A549 (cell line): ENCODE results near the gene SERINC5. TPM values are rescaled to one million over a fixed set of nuclear protein-coding genes. Genes with fewer than 3 reads are reported as not detected.

Experiments used
- ATAC-seq, 2 experiments: fragments of 200-7000 bp in 1 of 2; fragments of >200 bp in 1 of 2; cut with Nextera tagmentation in 1 of 2; cut with Tn5 transposase in 1 of 2; 3 replicates each; pipeline versions ENCODE4 v1.8.0 to v1.9.1; 2018 to 2020; ENCODE audit warnings: mild to moderate bottlenecking in 1 of 2, moderate library complexity in 1 of 2
- CTCF ChIA-PET: fragments of 300-600 bp; sonication (Branson Sonifier 250); formaldehyde crosslinking; extraction: SDS; loops from one replicate; lab custom pipeline; 2021; ENCODE audit warnings: antibody characterized with exemption, inconsistent platforms; lab: Yijun Ruan, JAX
- POLR2A ChIA-PET: fragments of 350-600 bp; formaldehyde crosslinking; extraction: SDS; loops from one replicate; lab custom pipeline; 2021; ENCODE audit warnings: antibody characterized with exemption, inconsistent platforms; lab: Yijun Ruan, JAX
- DNase-seq, 2 experiments: peaks; one replicate each; pipeline versions ENCODE4 v3.0.0 to v3.0.0-alpha.2; 2011 to 2016; ENCODE audit warnings: low read depth in 1 of 2, low spot score in 1 of 2
- FAIRE-seq: peaks from 2 replicates; lab custom pipeline; 2011; peaks lifted over from hg19 to GRCh38; lab: Jason Lieb, UNC
- H3K27ac ChIP-seq, 2 experiments: fragments of >200 bp; sonication (Bioruptor Twin); formaldehyde crosslinking; 3 replicates each; pipeline ENCODE4 v1.5.1; 2016 to 2017
- H3K4me1 ChIP-seq: fragments of >200 bp; sonication (Bioruptor Twin); formaldehyde crosslinking; 3 replicates; pipeline ENCODE4 v1.6.1; 2016
- H3K4me2 ChIP-seq: fragments of >200 bp; sonication (Bioruptor Twin); formaldehyde crosslinking; 3 replicates; pipeline ENCODE4 v1.6.1; 2016
- H3K4me3 ChIP-seq: fragments of >200 bp; sonication (Bioruptor Twin); formaldehyde crosslinking; 3 replicates; pipeline ENCODE4 v1.5.1; 2016
- H3K9me3 ChIP-seq: fragments of >200 bp; sonication (Bioruptor Twin); formaldehyde crosslinking; 3 replicates; pipeline ENCODE4 v1.6.1; 2016
- BCL3 ChIP-seq: fragments of >200 bp; sonication (Bioruptor Twin); formaldehyde crosslinking; IDR thresholded peaks from 3 replicates; pipeline ENCODE4 v1.6.1; 2016
- CBX2 ChIP-seq: fragments of 200-600 bp; sonication (generic); IDR thresholded peaks from 2 replicates; pipeline ENCODE4 v1.6.1; 2016; ENCODE audit warnings: low read depth, mild to moderate bottlenecking, borderline replicate concordance
- CTCF ChIP-seq: fragments of >200 bp; sonication (Bioruptor Twin); formaldehyde crosslinking; IDR thresholded peaks from 3 replicates; pipeline ENCODE4 v1.5.1; 2016
- E2F6 ChIP-seq: IDR thresholded peaks from 2 replicates; pipeline ENCODE4 v1.6.1; 2012; ENCODE audit warnings: low read depth, borderline replicate concordance
- ELK1 ChIP-seq: fragments of 150-350 bp; IDR thresholded peaks from 2 replicates; pipeline ENCODE4 v1.6.1; 2014; ENCODE audit warnings: low read depth, mild to moderate bottlenecking, low read length
- HDAC2 ChIP-seq: fragments of 200-600 bp; sonication (generic); IDR thresholded peaks from 2 replicates; pipeline ENCODE4 v1.6.1; 2016
- HEYL ChIP-seq: fragments of 250-450 bp; sonication (Bioruptor Pico); IDR thresholded peaks from 2 replicates; pipeline ENCODE4 v1.8.0; 2021; ENCODE audit warnings: mild to moderate bottlenecking, moderate library complexity
- HOXB5 ChIP-seq: fragments of 250-450 bp; sonication (Bioruptor Pico); IDR thresholded peaks from 2 replicates; pipeline ENCODE4 v1.5.0; 2020; ENCODE audit warnings: mild to moderate bottlenecking, moderate library complexity
- JUNB ChIP-seq: fragments of >200 bp; sonication (Bioruptor Twin); formaldehyde crosslinking; IDR thresholded peaks from 2 replicates; pipeline ENCODE4 v1.6.1; 2016
- KDM1A ChIP-seq: fragments of 200-600 bp; sonication (generic); IDR thresholded peaks from 2 replicates; pipeline ENCODE4 v1.6.1; 2016; ENCODE audit warnings: low read depth, mild to moderate bottlenecking
- MAX ChIP-seq: IDR thresholded peaks from 2 replicates; pipeline ENCODE4 v1.6.1; 2012
- MYC ChIP-seq: IDR thresholded peaks from 2 replicates; pipeline ENCODE4 v1.6.1; 2012; ENCODE audit warnings: mild to moderate bottlenecking, inconsistent platforms, low read length, improper control_type of control experiment, borderline replicate concordance
- NR3C1 ChIP-seq: fragments of >200 bp; sonication (Bioruptor Twin); formaldehyde crosslinking; IDR thresholded peaks from 3 replicates; pipeline ENCODE4 v1.6.1; 2017
- PBX3 ChIP-seq: IDR thresholded peaks from 2 replicates; pipeline ENCODE4 v1.6.1; 2012
- RAD21 ChIP-seq, 2 experiments: fragments of >200 bp in 1 of 2; sonication (Bioruptor Twin) in 1 of 2; formaldehyde crosslinking in 1 of 2; IDR thresholded peaks in 1 of 2; conservative IDR thresholded peaks in 1 of 2; 2 replicates in 1 of 2; 3 replicates in 1 of 2; pipeline ENCODE4 v1.6.1; 2012 to 2018; ENCODE audit warnings: inconsistent platforms in 1 of 2
- RCOR1 ChIP-seq: fragments of 150-350 bp; IDR thresholded peaks from 2 replicates; pipeline ENCODE4 v1.6.1; 2014; ENCODE audit warnings: antibody characterized with exemption, low read length, low read depth
- SREBF2 ChIP-seq: fragments of 450-650 bp; IDR thresholded peaks from 2 replicates; pipeline ENCODE4 v1.6.1; 2014; ENCODE audit warnings: mild to moderate bottlenecking, moderate library complexity
- TFCP2L1 ChIP-seq: fragments of 250-450 bp; sonication (Bioruptor Pico); IDR thresholded peaks from 2 replicates; pipeline ENCODE4 v1.5.0; 2021; ENCODE audit warnings: mild to moderate bottlenecking
- TP53 ChIP-seq: fragments of 250-450 bp; sonication (Bioruptor Pico); IDR thresholded peaks from 2 replicates; pipeline ENCODE4 v1.5.0; 2021; ENCODE audit warnings: mild to moderate bottlenecking, moderate library complexity
- ZC3H11A ChIP-seq: fragments of 450-650 bp; IDR thresholded peaks from 2 replicates; pipeline ENCODE4 v1.6.1; 2014; ENCODE audit warnings: antibody characterized with exemption, mild to moderate bottlenecking
- ZSCAN20 ChIP-seq: fragments of 250-450 bp; sonication (Bioruptor Pico); IDR thresholded peaks from 2 replicates; pipeline ENCODE4 v1.8.0; 2022; ENCODE audit warnings: mild to moderate bottlenecking, moderate library complexity
- WGBS: methylation state at CpG from one replicate; pipeline ENCODE4 v1.1.6; 2017; ENCODE audit errors: missing lambda C conversion rate; 5-methylcytosine and 5-hydroxymethylcytosine counted together
- polyA plus RNA-seq, 4 experiments: library from polyadenylated mRNA; depleted of rRNA in 3 of 4; stranded (reverse); fragments of >200 nt; fragmentation: RNase III in 1 of 4; extraction: RNeasy Plus Mini Kit Qiagen cat#74134 plus additional on column Dnase treatment in 1 of 4; gene quantifications; 2 replicates in 3 of 4; 3 replicates in 1 of 4; pipeline ENCODE4 v1.2.3, GENCODE V29; 2011 to 2017

SERINC5 gene
- polyA plus RNA-seq, 2 of the 4 experiments (the other 2 are of a cell fraction), result 7.0 to 13.4 TPM

GRCh38 chr5:80237243-80237642 lies 18.6 kb downstream of the SERINC5 start (continued):
- no peak for TF ChIP-seq BCL3
- TF ChIP-seq JUNB, result no peak

- ChIA-PET CTCF (no interaction called here), POLR2A (no interaction called here)
- peaks cover 22% of the 10 kb centered on the region for H3K4me1 ChIP-seq
- H3K4me3 ChIP-seq, result no peak overlapping the region
- no peak for TF ChIP-seq KDM1A
- no peak for TF ChIP-seq SREBF2
- TF ChIP-seq RAD21 (conservative IDR thresholded peaks at IDR 0.05 in 1 of 2, IDR thresholded peaks at IDR 0.05 in 1 of 2), result no peak
- TF ChIP-seq TFCP2L1, result no peak
- FAIRE-seq, result no peak
- no peak overlapping the region for H3K4me2 ChIP-seq
- no peak overlapping the region for H3K27ac ChIP-seq
- H3K9me3 ChIP-seq, result no peaks in the 10 kb centered on the region
- 70% methylated on average over 5 of the region's 5 CpGs for WGBS
- DNase-seq, result no peak
- ATAC-seq, result no peak
Measured at GRCh38 chr5:80234116-80234948, 21.5 kb downstream of the SERINC5 start.

- ChIA-PET POLR2A (no interaction called here), CTCF (interaction anchor here (0.9 kb wide), 1 partner anchor 131 kb away, joined by 3 read pairs; no protein-coding TSS in a partner anchor)
- no peak for DNase-seq
- TF ChIP-seq JUNB (no peak), ELK1 (no peak), ZC3H11A (no peak), HOXB5 (CRISPR knock-in tag) (no peak), HEYL (CRISPR knock-in tag) (no peak), HDAC2 (no peak), MAX (no peak), ZSCAN20 (CRISPR knock-in tag) (no peak), MYC (no peak), SREBF2 (no peak), RCOR1 (no peak), NR3C1 (no peak), PBX3 (no peak), TP53 (CRISPR knock-in tag) (no peak), CTCF (no peak), E2F6 (no peak), CBX2 (no peak)
- H3K9me3 ChIP-seq, result no peaks in the 10 kb centered on the region
- FAIRE-seq, result no peak
- no peak overlapping the region for H3K4me3 ChIP-seq
- no peak for ATAC-seq
- WGBS, result 73% methylated on average over 1 of the region's 1 CpG
- H3K4me1 ChIP-seq, result peaks cover 35% of the 10 kb centered on the region
- H3K27ac ChIP-seq, result peak overlapping the region in 1 of 2 experiments; percentile 57; a peak in 3 of 6 replicates
- H3K4me2 ChIP-seq, result peak overlapping the region; percentile 68; the same call in 1 of the 3 replicates
Measured at GRCh38 chr5:80231693-80232092, 24.2 kb downstream of the SERINC5 start.
